Duodenal mucosa (tissue), 2 donors: ENCODE data around the gene LRRC71.

ENCODE experiments used
- H3K27ac ChIP-seq: one replicate; pipeline ENCODE4 v1.7.0; 2013; ENCODE audit warnings: low read depth, low read length
- H3K27me3 ChIP-seq, 2 donors: one replicate each; pipeline ENCODE4 v1.7.0; 2013; ENCODE audit warnings: low read length in 2 of 2, control low read depth in 1 of 2; ENCODE audit not compliant: insufficient read depth in 2 of 2, control insufficient read depth in 1 of 2
- H3K36me3 ChIP-seq, 2 donors: one replicate each; pipeline ENCODE4 v1.7.0; 2013; ENCODE audit warnings: low read length in 2 of 2, control low read depth in 1 of 2; ENCODE audit not compliant: insufficient read depth in 2 of 2, control insufficient read depth in 1 of 2
- H3K4me1 ChIP-seq, 2 donors: one replicate each; pipeline ENCODE4 v1.7.0; 2013; ENCODE audit warnings: low read length in 2 of 2, control low read depth in 1 of 2; ENCODE audit not compliant: insufficient read depth in 2 of 2, control insufficient read depth in 1 of 2
- H3K4me3 ChIP-seq, 2 donors: one replicate each; pipeline ENCODE4 v1.7.0; 2013; ENCODE audit warnings: low read length in 2 of 2, low read depth in 1 of 2
- H3K9ac ChIP-seq, 2 donors: one replicate each; pipeline ENCODE4 v1.7.0; 2013; ENCODE audit warnings: low read length in 2 of 2, low read depth in 1 of 2
- H3K9me3 ChIP-seq, 2 donors: one replicate each; pipeline ENCODE4 v1.7.0; 2013; ENCODE audit warnings: low read length in 2 of 2, control low read depth in 1 of 2; ENCODE audit not compliant: control insufficient read depth in 1 of 2

The LRRC71 gene

DNA sequence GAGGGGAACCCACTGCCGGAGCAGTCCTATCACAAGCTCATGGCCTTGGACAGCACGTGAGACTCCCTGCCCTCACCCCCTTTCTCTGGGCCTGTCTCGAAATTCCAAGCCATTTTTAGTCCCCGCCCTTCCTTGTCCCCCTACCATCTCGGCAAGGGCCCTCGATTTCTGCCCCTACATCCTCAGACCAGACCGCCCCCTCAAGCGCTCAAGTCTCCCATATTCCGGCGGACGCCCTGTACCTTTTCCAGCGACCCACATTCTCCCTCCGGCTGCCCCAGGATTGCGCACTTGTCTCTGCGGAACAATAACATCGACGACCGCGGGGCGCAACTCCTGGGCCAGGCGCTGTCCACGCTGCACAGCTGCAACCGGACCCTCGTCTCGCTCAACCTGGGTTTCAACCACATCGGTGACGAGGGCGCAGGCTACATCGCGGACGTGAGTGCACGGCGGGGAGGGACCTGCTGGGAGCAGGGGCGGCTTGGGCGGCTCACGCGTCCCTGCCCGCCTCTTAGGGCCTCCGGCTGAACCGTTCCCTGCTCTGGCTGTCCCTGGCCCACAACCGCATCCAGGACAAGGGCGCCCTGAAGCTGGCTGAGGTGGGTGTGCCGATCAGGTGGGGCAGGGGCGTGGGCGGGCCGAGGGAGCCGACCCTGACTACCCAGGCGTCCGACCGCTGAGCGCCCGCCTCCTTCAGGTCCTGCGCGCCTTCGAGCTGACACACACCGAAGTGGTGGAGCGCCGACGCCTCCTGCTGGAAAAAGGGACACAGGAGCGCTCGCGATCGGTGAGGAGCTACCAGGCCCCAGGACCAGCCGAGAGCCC is 7.0 kb downstream of the LRRC71 start:
- no peaks in the 10 kb centered on the region for H3K9me3 ChIP-seq
- H3K4me1 ChIP-seq: peaks cover 9 to 18% of the 10 kb centered on the region in 2 donors
- peak overlapping the region; percentile 41 to 56 for H3K4me3 ChIP-seq
- no peak overlapping the region for H3K9ac ChIP-seq
- no peaks in the 10 kb centered on the region for H3K36me3 ChIP-seq
- H3K27me3 ChIP-seq: peaks cover 54 to 59% of the 10 kb centered on the region in 2 donors
- H3K27ac ChIP-seq: no peak overlapping the region

- peaks cover 47 to 52% of the 10 kb centered on the region in 2 donors for H3K27me3 ChIP-seq
- no peaks in the 10 kb centered on the region for H3K9me3 ChIP-seq
- no peak overlapping the region for H3K27ac ChIP-seq
- no peaks in the 10 kb centered on the region for H3K36me3 ChIP-seq
- H3K9ac ChIP-seq: no peak overlapping the region
- H3K4me1 ChIP-seq: peaks cover 9 to 18% of the 10 kb centered on the region in 2 donors
- no peak overlapping the region for H3K4me3 ChIP-seq
These were observed 7.7 kb downstream of the LRRC71 start for GRCh38 chr1:156928043-156928602.

DNA sequence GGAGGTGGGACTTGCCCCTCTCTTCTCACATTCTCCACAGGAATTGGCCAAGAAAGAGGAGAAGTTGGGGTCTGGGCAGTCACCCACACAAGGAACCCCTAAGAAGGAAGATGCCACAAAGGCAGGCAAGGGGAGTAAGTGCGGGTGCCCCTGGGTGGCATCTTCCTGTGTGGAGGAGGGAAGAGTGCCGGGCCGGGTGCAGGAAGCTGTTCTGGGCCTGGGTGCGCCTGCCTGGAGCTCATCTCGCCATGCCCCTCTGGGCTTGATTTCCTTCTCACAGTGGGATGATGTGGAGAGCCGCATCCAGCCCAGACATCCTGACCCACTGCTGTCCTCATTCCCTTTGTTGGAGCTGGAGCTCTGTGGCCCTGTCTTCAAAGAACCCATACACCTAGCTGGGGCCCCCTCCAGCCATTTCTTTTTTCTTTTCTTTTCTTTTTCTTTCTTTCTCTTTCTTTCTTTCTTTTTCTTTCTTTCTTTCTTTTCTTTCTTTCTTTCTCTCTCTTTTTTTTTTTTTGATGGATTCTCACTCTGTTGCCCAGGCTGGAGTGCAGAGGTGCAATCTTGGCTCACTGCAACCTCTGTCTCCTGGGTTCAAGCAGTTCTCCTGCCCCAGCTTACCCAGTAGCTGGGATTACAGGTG is 9.3 kb downstream of the LRRC71 start:
- Histone ChIP-seq H3K4me3 (no peak overlapping the region), H3K9ac (no peak overlapping the region), H3K27ac (no peak overlapping the region), H3K36me3 (no peaks in the 10 kb centered on the region), H3K27me3 (peaks cover 36 to 37% of the 10 kb centered on the region in 2 donors), H3K4me1 (peaks cover 5 to 18% of the 10 kb centered on the region in 2 donors), H3K9me3 (no peaks in the 10 kb centered on the region)

DNA sequence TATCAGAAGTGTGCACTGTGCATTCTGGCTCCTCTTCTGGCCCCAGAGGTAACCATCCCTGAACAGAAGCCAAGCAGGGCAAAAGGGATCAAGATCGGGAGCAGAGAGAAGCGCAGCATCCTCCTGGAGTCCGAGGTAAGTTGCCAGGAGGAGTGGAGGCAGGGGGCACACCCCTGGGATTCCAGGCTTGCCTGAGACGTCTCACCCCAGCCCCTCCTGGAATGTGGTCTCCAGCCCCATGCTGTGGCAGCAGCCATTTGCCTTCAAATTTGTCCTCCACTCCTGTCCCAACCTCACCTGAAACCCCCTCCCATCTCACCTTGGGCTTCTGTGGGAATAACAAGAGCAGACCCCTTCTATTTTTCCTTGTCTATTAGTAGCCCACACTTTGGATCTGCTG is 10.1 kb downstream of the LRRC71 start:
- Histone ChIP-seq H3K27ac (no peak overlapping the region), H3K27me3 (peaks cover 28 to 30% of the 10 kb centered on the region in 2 donors), H3K9me3 (no peaks in the 10 kb centered on the region), H3K4me3 (no peak overlapping the region), H3K36me3 (peaks cover under 1 to 6% of the 10 kb centered on the region in 2 donors), H3K9ac (no peak overlapping the region), H3K4me1 (peaks cover 5 to 18% of the 10 kb centered on the region in 2 donors)

DNA sequence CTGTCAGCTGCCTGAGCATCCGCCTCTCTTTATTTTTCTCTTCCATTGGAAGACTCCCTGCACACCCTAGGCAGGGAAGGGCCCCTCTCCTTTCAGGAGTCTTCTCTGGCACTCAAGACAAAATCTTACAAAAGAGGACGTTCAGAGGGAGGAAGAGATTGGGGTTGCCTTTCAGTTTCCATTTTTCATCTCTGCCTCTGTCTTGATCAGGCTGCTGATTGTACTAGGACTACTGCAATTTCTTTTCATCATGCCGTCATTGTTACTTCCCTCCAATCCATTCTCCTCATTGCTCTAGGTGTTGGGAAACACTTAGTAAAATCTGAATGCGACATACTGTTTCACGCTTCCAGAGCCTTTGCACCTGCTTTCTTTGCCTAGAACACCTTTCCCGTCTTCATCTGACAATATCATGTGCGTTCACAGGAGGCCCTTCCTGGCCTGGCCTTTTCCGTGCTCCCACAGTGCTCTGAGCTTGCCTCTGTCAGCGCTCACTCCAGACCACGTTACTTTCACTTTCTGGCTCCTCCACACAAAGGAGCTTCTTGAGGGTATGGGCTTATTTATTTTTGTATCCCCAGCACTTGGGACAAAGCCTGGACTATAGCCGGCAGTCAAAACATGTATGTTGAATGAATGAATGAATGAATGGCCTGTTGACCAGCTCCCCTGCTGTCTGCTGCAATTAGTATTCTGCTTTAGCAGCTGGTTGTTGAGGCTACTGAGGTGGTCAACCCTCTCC is 10.9 kb downstream of the LRRC71 start:
- peaks cover 22 to 24% of the 10 kb centered on the region in 2 donors for H3K27me3 ChIP-seq

GRCh38 chr1:156931974-156932710 is 11.7 kb downstream of the LRRC71 start:
- H3K27ac ChIP-seq: no peak overlapping the region
- H3K36me3 ChIP-seq: peaks cover 3 to 19% of the 10 kb centered on the region in 2 donors
- peak overlapping the region in 1 of 2 donors; percentile 18 for H3K4me3 ChIP-seq
- no peaks in the 10 kb centered on the region for H3K9me3 ChIP-seq
- peaks cover 5 to 15% of the 10 kb centered on the region in 2 donors for H3K4me1 ChIP-seq
- no peak overlapping the region for H3K9ac ChIP-seq
- H3K27me3 ChIP-seq: peaks cover 16 to 19% of the 10 kb centered on the region in 2 donors

More for the DNA sequence above, 10.9 kb downstream of the LRRC71 start:
- Histone ChIP-seq H3K36me3 (peaks cover 3 to 12% of the 10 kb centered on the region in 2 donors), H3K4me3 (peak overlapping the region; percentile 18 to 33), H3K9ac (no peak overlapping the region), H3K9me3 (no peaks in the 10 kb centered on the region), H3K27ac (no peak overlapping the region), H3K4me1 (peaks cover 5 to 15% of the 10 kb centered on the region in 2 donors)

GRCh38 chr1:156933136-156933535 is 12.7 kb downstream of the LRRC71 start:
- Histone ChIP-seq H3K9ac (no peak overlapping the region), H3K36me3 (peaks cover 3 to 28% of the 10 kb centered on the region in 2 donors), H3K27ac (no peak overlapping the region), H3K9me3 (no peaks in the 10 kb centered on the region), H3K4me3 (no peak overlapping the region), H3K27me3 (peaks cover 8 to 9% of the 10 kb centered on the region in 2 donors), H3K4me1 (peaks cover 5 to 10% of the 10 kb centered on the region in 2 donors)

- Histone ChIP-seq H3K4me3 (no peak overlapping the region), H3K36me3 (peaks cover 9 to 52% of the 10 kb centered on the region in 2 donors), H3K4me1 (peaks cover 5 to 10% of the 10 kb centered on the region in 2 donors), H3K27me3 (no peaks in the 10 kb centered on the region), H3K9me3 (no peaks in the 10 kb centered on the region), H3K9ac (no peak overlapping the region), H3K27ac (no peak overlapping the region)
These were observed 15.2 kb downstream of the LRRC71 start for GRCh38 chr1:156935505-156936128.

DNA sequence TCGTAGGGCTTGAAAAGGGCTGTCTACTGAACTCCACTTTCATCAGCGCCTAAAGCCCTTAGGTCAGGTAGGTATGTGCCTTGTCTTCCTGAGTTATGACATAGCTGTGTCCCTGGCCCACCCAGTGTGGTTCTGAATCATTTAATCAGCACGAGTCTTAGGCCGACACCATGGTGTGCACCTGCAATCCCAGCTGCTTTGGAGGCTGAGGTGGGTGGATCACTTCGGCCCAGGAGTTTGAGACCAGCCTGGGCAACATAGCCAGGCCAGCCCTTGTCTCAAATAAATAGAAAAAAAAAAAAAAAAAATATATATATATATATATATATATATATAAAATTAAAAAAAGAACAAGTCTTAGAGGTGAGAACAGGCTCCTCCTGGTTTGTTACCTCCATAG is 15.8 kb downstream of the LRRC71 start:
- Histone ChIP-seq H3K36me3 (peaks cover 10 to 57% of the 10 kb centered on the region in 2 donors), H3K4me3 (no peak overlapping the region), H3K9ac (no peak overlapping the region), H3K27me3 (no peaks in the 10 kb centered on the region), H3K9me3 (no peaks in the 10 kb centered on the region), H3K27ac (no peak overlapping the region), H3K4me1 (peaks cover 5 to 8% of the 10 kb centered on the region in 2 donors)
